Neural progenitor cell (in vitro differentiated cells): ENCODE results near the gene HABP2.

Experiments used
- EZH2 ChIP-seq: fragments of 200-600 bp; sonication (generic); IDR thresholded peaks from 2 replicates; pipeline ENCODE4 v1.6.1; 2017; ENCODE audit warnings: antibody characterized with exemption, mild to moderate bottlenecking, moderate library complexity
- EZH2phosphoT487 ChIP-seq: fragments of 200-600 bp; sonication (generic); IDR thresholded peaks from 2 replicates; pipeline ENCODE4 v1.6.1; 2017; ENCODE audit warnings: antibody characterized with exemption
- TF ChIP-seq, protein P1 (sequence below): fragments of 200-600 bp; sonication (generic); IDR thresholded peaks from 2 replicates; pipeline ENCODE4 v1.5.1; 2017; ENCODE audit warnings: antibody characterized with exemption, mild to moderate bottlenecking

DNA sequence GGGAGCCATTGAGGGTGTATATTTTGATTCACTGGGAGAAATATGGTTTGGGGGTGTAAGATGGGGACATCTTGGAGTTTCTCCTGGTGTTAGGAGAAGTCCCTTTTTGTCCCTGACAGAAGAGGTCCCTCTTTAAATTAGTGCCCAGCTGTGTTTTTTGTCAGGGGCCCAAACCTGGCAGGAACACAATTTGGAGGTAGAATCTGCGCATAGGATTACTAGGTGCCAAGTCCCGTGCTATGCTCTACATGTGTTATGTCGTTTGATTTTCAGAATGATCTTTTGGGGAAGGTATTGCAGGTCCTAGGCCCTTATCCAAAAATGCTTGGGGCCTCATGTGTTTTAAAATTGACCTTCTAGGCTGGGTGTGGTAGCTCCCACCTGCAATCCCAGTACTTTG, 36.8 kb upstream of the HABP2 start:
- TF ChIP-seq, protein P1, sequence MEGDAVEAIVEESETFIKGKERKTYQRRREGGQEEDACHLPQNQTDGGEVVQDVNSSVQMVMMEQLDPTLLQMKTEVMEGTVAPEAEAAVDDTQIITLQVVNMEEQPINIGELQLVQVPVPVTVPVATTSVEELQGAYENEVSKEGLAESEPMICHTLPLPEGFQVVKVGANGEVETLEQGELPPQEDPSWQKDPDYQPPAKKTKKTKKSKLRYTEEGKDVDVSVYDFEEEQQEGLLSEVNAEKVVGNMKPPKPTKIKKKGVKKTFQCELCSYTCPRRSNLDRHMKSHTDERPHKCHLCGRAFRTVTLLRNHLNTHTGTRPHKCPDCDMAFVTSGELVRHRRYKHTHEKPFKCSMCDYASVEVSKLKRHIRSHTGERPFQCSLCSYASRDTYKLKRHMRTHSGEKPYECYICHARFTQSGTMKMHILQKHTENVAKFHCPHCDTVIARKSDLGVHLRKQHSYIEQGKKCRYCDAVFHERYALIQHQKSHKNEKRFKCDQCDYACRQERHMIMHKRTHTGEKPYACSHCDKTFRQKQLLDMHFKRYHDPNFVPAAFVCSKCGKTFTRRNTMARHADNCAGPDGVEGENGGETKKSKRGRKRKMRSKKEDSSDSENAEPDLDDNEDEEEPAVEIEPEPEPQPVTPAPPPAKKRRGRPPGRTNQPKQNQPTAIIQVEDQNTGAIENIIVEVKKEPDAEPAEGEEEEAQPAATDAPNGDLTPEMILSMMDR, result no peak
- TF ChIP-seq EZH2phosphoT487, result no peak
- TF ChIP-seq EZH2, result no peak
